Caco-2 (cell line): ENCODE data around the gene C2. TPM values are rescaled to one million over a fixed set of nuclear protein-coding genes. Genes with fewer than 3 reads are reported as not detected.

Experiments used
- BruUV-seq: library from RNA; stranded (reverse); fragments of 400-500 nt; replicated peaks from 2 replicates; lab custom pipeline; 2021; lab: Mats Ljungman, UMichigan
- CTCF ChIA-PET: fragments of 300-600 bp; sonication (Branson Sonifier 250); formaldehyde crosslinking; loops from one replicate; lab custom pipeline; 2022; ENCODE audit warnings: antibody characterized with exemption; lab: Charles Lee
- POLR2A ChIA-PET: fragments of 300-600 bp; sonication (Branson Sonifier 250); formaldehyde crosslinking; loops from one replicate; lab custom pipeline; 2022; ENCODE audit warnings: antibody characterized with exemption; lab: Charles Lee
- DNase-seq, 2 experiments: peaks; one replicate each; pipeline versions ENCODE4 v3.0.0 to v3.0.0-alpha.2; 2020 to 2022
- H3K27me3 ChIP-seq: replicated peaks from 2 replicates; pipeline ENCODE4 v1.6.0; 2011; ENCODE audit warnings: low read length; ENCODE audit not compliant: control insufficient read depth, insufficient read depth
- H3K36me3 ChIP-seq: 2 replicates; pipeline ENCODE4 v1.5.1; 2011; ENCODE audit warnings: low read length; ENCODE audit not compliant: control insufficient read depth, insufficient read depth
- H3K4me1 ChIP-seq: fragments of 250-450 bp; sonication (Bioruptor Pico); 2 replicates; pipeline ENCODE4 v1.5.1; 2020; ENCODE audit warnings: mild to moderate bottlenecking
- H3K4me3 ChIP-seq: 2 replicates; pipeline ENCODE4 v1.5.1; 2011; ENCODE audit warnings: low read depth, mild to moderate bottlenecking, control low read depth, low read length
- H3K9me3 ChIP-seq: fragments of 250-450 bp; sonication (Bioruptor Pico); 2 replicates; pipeline ENCODE4 v1.5.1; 2020; ENCODE audit warnings: mild to moderate bottlenecking, moderate library complexity
- H3K27ac Mint-ChIP-seq: one replicate; pipeline ENCODE4 v1.8.0; 2022; ENCODE audit warnings: mixed read lengths; ENCODE audit not compliant: unreplicated experiment
- H3K27me3 Mint-ChIP-seq: one replicate; pipeline ENCODE4 v1.8.0; 2022; ENCODE audit warnings: mixed read lengths; ENCODE audit not compliant: insufficient read depth, unreplicated experiment
- H3K36me3 Mint-ChIP-seq: one replicate; pipeline ENCODE4 v1.8.0; 2022; ENCODE audit warnings: mild to moderate bottlenecking, mixed read lengths; ENCODE audit not compliant: insufficient read depth, unreplicated experiment
- H3K4me1 Mint-ChIP-seq: one replicate; pipeline ENCODE4 v1.8.0; 2022; ENCODE audit warnings: low read depth, mixed read lengths; ENCODE audit not compliant: unreplicated experiment
- H3K4me3 Mint-ChIP-seq: one replicate; pipeline ENCODE4 v1.8.0; 2022; ENCODE audit warnings: mild to moderate bottlenecking, moderate library complexity, mixed read lengths; ENCODE audit not compliant: unreplicated experiment
- H3K9me3 Mint-ChIP-seq: one replicate; pipeline ENCODE4 v1.8.0; 2022; ENCODE audit warnings: mixed read lengths; ENCODE audit not compliant: unreplicated experiment
- intact Hi-C: fragments of 100-400 bp; cut with micrococcal nuclease; formaldehyde crosslinking; loops from one replicate; pipeline ENCODE4 v1.10.0; 2022; ENCODE audit not compliant: unreplicated experiment
- total RNA-seq: library from RNA; stranded (reverse); gene quantifications from 2 replicates; pipeline ENCODE4 v1.2.3, GENCODE V29; 2022
- TF ChIP-seq, protein P1 (sequence below), 2 experiments: fragments of 200-600 bp in 1 of 2; IDR thresholded peaks; 1 replicate in 1 of 2; 2 replicates in 1 of 2; pipeline versions ENCODE4 v1.5.1 to v1.8.0; 2011 to 2022; ENCODE audit warnings: antibody characterized with exemption in 1 of 2, control low read depth in 1 of 2, inconsistent platforms in 1 of 2, low read depth in 1 of 2, low read length in 1 of 2, mild to moderate bottlenecking in 1 of 2, moderate library complexity in 1 of 2; ENCODE audit not compliant: insufficient read depth in 1 of 2, severe bottlenecking in 1 of 2, unreplicated experiment in 1 of 2

Gene C2
- total RNA-seq, 1 experiment from 2014 or later: 4.8 TPM

- H3K4me3 ChIP-seq: no peak overlapping the region
- ChIA-PET POLR2A (no interaction called here), CTCF (no interaction called here)
- H3K9me3 ChIP-seq: no peaks in the 10 kb centered on the region
- H3K4me1 ChIP-seq: peaks cover 5% of the 10 kb centered on the region; the same call in 1 of the 2 replicates
- TF ChIP-seq, protein P1, sequence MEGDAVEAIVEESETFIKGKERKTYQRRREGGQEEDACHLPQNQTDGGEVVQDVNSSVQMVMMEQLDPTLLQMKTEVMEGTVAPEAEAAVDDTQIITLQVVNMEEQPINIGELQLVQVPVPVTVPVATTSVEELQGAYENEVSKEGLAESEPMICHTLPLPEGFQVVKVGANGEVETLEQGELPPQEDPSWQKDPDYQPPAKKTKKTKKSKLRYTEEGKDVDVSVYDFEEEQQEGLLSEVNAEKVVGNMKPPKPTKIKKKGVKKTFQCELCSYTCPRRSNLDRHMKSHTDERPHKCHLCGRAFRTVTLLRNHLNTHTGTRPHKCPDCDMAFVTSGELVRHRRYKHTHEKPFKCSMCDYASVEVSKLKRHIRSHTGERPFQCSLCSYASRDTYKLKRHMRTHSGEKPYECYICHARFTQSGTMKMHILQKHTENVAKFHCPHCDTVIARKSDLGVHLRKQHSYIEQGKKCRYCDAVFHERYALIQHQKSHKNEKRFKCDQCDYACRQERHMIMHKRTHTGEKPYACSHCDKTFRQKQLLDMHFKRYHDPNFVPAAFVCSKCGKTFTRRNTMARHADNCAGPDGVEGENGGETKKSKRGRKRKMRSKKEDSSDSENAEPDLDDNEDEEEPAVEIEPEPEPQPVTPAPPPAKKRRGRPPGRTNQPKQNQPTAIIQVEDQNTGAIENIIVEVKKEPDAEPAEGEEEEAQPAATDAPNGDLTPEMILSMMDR (IDR thresholded peaks at IDR 0.05; ENCODE audit: insufficient read depth in 1 of 2, low read depth in 1 of 2, low read length in 1 of 2, severe bottlenecking in 1 of 2, unreplicated experiment in 1 of 2): no peak
- Mint-ChIP-seq H3K9me3 (no peaks in the 10 kb centered on the region), H3K27me3 (no peaks in the 10 kb centered on the region), H3K4me3 (no peak overlapping the region), H3K36me3 (peaks cover 67% of the 10 kb centered on the region), H3K4me1 (peaks cover 9% of the 10 kb centered on the region), H3K27ac (no peak overlapping the region)
- H3K27me3 ChIP-seq: no peaks in the 10 kb centered on the region
- no peak for DNase-seq
- peaks cover 2% of the 10 kb centered on the region for H3K36me3 ChIP-seq
- intact Hi-C loops: no loop called here
- BruUV-seq: no TSS peak
Measured at GRCh38 chr6:31966997-31967925, 39.7 kb downstream of the C2 start.

DNA sequence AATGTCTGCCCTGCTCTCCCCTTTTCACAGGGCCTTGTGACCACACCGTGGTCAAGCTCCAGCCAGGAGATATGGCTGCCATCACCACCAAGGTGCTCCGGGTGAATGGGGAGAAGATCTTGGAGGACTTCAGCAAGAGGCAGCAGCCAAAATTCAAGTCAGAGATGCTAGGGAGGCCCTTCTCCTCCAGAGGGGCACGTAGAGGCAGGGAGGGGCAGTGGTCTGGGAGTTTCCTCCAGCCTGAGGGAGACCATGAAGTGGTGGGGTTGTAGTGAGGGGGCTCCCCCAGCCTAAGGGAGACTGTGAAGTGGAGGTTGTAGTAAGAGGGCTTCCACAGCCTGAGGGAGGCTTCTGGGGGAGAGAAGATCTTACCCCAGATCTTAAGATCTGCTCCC is 40.4 kb downstream of the C2 start:
- POLR2A ChIA-PET: no interaction called here
- no TSS peak for BruUV-seq
- CTCF ChIA-PET: no interaction called here

GRCh38 chr6:31968326-31968725 is 40.8 kb downstream of the C2 start:
- intact Hi-C loops: no loop called here
- TF ChIP-seq, protein P1 (IDR thresholded peaks at IDR 0.05; ENCODE audit: insufficient read depth in 1 of 2, low read depth in 1 of 2, low read length in 1 of 2, severe bottlenecking in 1 of 2, unreplicated experiment in 1 of 2): no peak
- ChIA-PET POLR2A (no interaction called here), CTCF (no interaction called here)
- peaks cover 1% of the 10 kb centered on the region for H3K36me3 ChIP-seq
- H3K27me3 Mint-ChIP-seq: no peaks in the 10 kb centered on the region
- peaks cover 5% of the 10 kb centered on the region; the same call in 1 of the 2 replicates for H3K4me1 ChIP-seq
- no peak overlapping the region for H3K4me3 Mint-ChIP-seq
- H3K4me1 Mint-ChIP-seq: peaks cover 16% of the 10 kb centered on the region
- H3K9me3 Mint-ChIP-seq: no peaks in the 10 kb centered on the region
- no peak for DNase-seq
- H3K4me3 ChIP-seq: no peak overlapping the region
- H3K27ac Mint-ChIP-seq: no peak overlapping the region
- H3K9me3 ChIP-seq: no peaks in the 10 kb centered on the region
- no TSS peak for BruUV-seq
- H3K36me3 Mint-ChIP-seq: peaks cover 67% of the 10 kb centered on the region
- H3K27me3 ChIP-seq: no peaks in the 10 kb centered on the region

More for the DNA sequence above, 40.4 kb downstream of the C2 start:
- H3K9me3 ChIP-seq: no peaks in the 10 kb centered on the region
- peaks cover 1% of the 10 kb centered on the region for H3K36me3 ChIP-seq
- H3K27ac Mint-ChIP-seq: no peak overlapping the region
- H3K36me3 Mint-ChIP-seq: peaks cover 67% of the 10 kb centered on the region
- intact Hi-C loops: no loop called here
- no peak for DNase-seq
- peaks cover 12% of the 10 kb centered on the region for H3K4me1 Mint-ChIP-seq
- H3K4me3 Mint-ChIP-seq: no peak overlapping the region
- H3K27me3 Mint-ChIP-seq: no peaks in the 10 kb centered on the region
- H3K4me1 ChIP-seq: peaks cover 5% of the 10 kb centered on the region; the same call in 1 of the 2 replicates
- H3K4me3 ChIP-seq: no peak overlapping the region
- TF ChIP-seq, protein P1 (IDR thresholded peaks at IDR 0.05; ENCODE audit: insufficient read depth in 1 of 2, low read depth in 1 of 2, low read length in 1 of 2, severe bottlenecking in 1 of 2, unreplicated experiment in 1 of 2): no peak
- H3K27me3 ChIP-seq: no peaks in the 10 kb centered on the region
- no peaks in the 10 kb centered on the region for H3K9me3 Mint-ChIP-seq
